ENCODE results near the gene LILRB5. TPM values are rescaled to one million over a fixed set of nuclear protein-coding genes. Genes with fewer than 3 reads are reported as not detected.
"Not testable (repeated sequence)": the region's sequence is repeated elsewhere in the genome, so short reads cannot be mapped to it uniquely, and the experiment has no call there.

LILRB5 gene
- total RNA-seq, 4 donors from 2014 or later: 24.0 to 75.5 (median 39.4) TPM

- no peak for TF ChIP-seq CTCF (IDR thresholded peaks at IDR 0.05)
- no peak for DNase-seq (ENCODE audit: low spot score)
- ATAC-seq (ENCODE audit: low FRiP score): no peak
Observed at GRCh38 chr19:54229146-54229545, 27.9 kb downstream of the LILRB5 start.

- not testable (repeated sequence) for ATAC-seq (ENCODE audit: low FRiP score); DNase-seq (ENCODE audit: low spot score)
Observed at GRCh38 chr19:54224619-54225018, 32.5 kb downstream of the LILRB5 start.

GRCh38 chr19:54223937-54224281 lies 33.2 kb downstream of the LILRB5 start:
- DNase-seq (ENCODE audit: low spot score): not testable (repeated sequence)
- peak; percentile 11 for ATAC-seq (ENCODE audit: low FRiP score)

GRCh38 chr19:54223277-54223936 lies 33.7 kb downstream of the LILRB5 start:
- DNase-seq (ENCODE audit: low spot score); ATAC-seq (ENCODE audit: low FRiP score): not testable (repeated sequence)

GRCh38 chr19:54222474-54223276 lies 34.4 kb downstream of the LILRB5 start, which contains the start of gene LILRB3:
LILRB3 (minus strand) TSS chr19:54223007; CDS start chr19:54222976, 31 bp downstream.
- peak; percentile 10 for ATAC-seq (ENCODE audit: low FRiP score)
- DNase-seq (ENCODE audit: low spot score): not testable (repeated sequence)

- DNase-seq (ENCODE audit: low spot score); ATAC-seq (ENCODE audit: low FRiP score): not testable (repeated sequence)
Observed at GRCh38 chr19:54221947-54222346, 35.1 kb downstream of the LILRB5 start.

GRCh38 chr19:54219702-54220101 lies 37.4 kb downstream of the LILRB5 start:
- not testable (repeated sequence) for ATAC-seq (ENCODE audit: low FRiP score); DNase-seq (ENCODE audit: low spot score)

- ATAC-seq (ENCODE audit: low FRiP score) (no peak), DNase-seq (ENCODE audit: low spot score) (no peak)
- TF ChIP-seq CTCF (IDR thresholded peaks at IDR 0.05): no peak
Observed at GRCh38 chr19:54218960-54219661, 38.0 kb downstream of the LILRB5 start.

- no peak for ATAC-seq (ENCODE audit: low FRiP score)
- no peak for DNase-seq (ENCODE audit: low spot score)
- no peak for TF ChIP-seq CTCF (IDR thresholded peaks at IDR 0.05)
Observed at GRCh38 chr19:54218259-54218658, 38.8 kb downstream of the LILRB5 start.

GRCh38 chr19:54217517-54218247 lies 39.4 kb downstream of the LILRB5 start:
- ATAC-seq (ENCODE audit: low FRiP score); DNase-seq (ENCODE audit: low spot score): not testable (repeated sequence)

Measured in omental fat pad (tissue), 4 donors.